ENCODE measurements around the gene ELMO1.

Gene ELMO1

GRCh38 chr7:37097276-37097675, 351.4 kb downstream of the ELMO1 start:
- Histone ChIP-seq H3K4me3 (ENCODE audit: low read depth, low read length) (no peak overlapping the region), H3K9ac (ENCODE audit: low read depth, low read length) (no peak overlapping the region), H3K27ac (ENCODE audit: low read depth, low read length) (no peak overlapping the region), H3K36me3 (ENCODE audit: control insufficient read depth, insufficient read depth, low read length) (no peaks in the 10 kb centered on the region), H3K4me1 (ENCODE audit: control insufficient read depth, insufficient read depth, low read length) (peaks cover 14% of the 10 kb centered on the region), H3K9me3 (ENCODE audit: control insufficient read depth, insufficient read depth, low read length) (no peaks in the 10 kb centered on the region), H3K27me3 (ENCODE audit: control insufficient read depth, insufficient read depth, low read length) (no peaks in the 10 kb centered on the region)

GRCh38 chr7:37096341-37096740, 352.3 kb downstream of the ELMO1 start:
- Histone ChIP-seq H3K27ac (ENCODE audit: low read depth, low read length) (no peak overlapping the region), H3K27me3 (ENCODE audit: control insufficient read depth, insufficient read depth, low read length) (no peaks in the 10 kb centered on the region)

GRCh38 chr7:37095122-37095521, 353.5 kb downstream of the ELMO1 start:
- Histone ChIP-seq H3K9me3 (ENCODE audit: control insufficient read depth, insufficient read depth, low read length) (no peaks in the 10 kb centered on the region), H3K27me3 (ENCODE audit: control insufficient read depth, insufficient read depth, low read length) (no peaks in the 10 kb centered on the region), H3K9ac (ENCODE audit: low read depth, low read length) (no peak overlapping the region), H3K4me1 (ENCODE audit: control insufficient read depth, insufficient read depth, low read length) (peaks cover 14% of the 10 kb centered on the region), H3K36me3 (ENCODE audit: control insufficient read depth, insufficient read depth, low read length) (no peaks in the 10 kb centered on the region), H3K27ac (ENCODE audit: low read depth, low read length) (no peak overlapping the region), H3K4me3 (ENCODE audit: low read depth, low read length) (no peak overlapping the region)

More at GRCh38 chr7:37096341-37096740, 352.3 kb downstream of the ELMO1 start:
- no peaks in the 10 kb centered on the region for H3K9me3 ChIP-seq (ENCODE audit: control insufficient read depth, insufficient read depth, low read length)
- no peak overlapping the region for H3K9ac ChIP-seq (ENCODE audit: low read depth, low read length)
- no peak overlapping the region for H3K4me3 ChIP-seq (ENCODE audit: low read depth, low read length)
- H3K36me3 ChIP-seq (ENCODE audit: control insufficient read depth, insufficient read depth, low read length) = no peaks in the 10 kb centered on the region
- H3K4me1 ChIP-seq (ENCODE audit: control insufficient read depth, insufficient read depth, low read length) = peaks cover 14% of the 10 kb centered on the region

GRCh38 chr7:37093257-37093656, 355.4 kb downstream of the ELMO1 start:
- Histone ChIP-seq H3K36me3 (ENCODE audit: control insufficient read depth, insufficient read depth, low read length) (no peaks in the 10 kb centered on the region), H3K27me3 (ENCODE audit: control insufficient read depth, insufficient read depth, low read length) (no peaks in the 10 kb centered on the region), H3K9me3 (ENCODE audit: control insufficient read depth, insufficient read depth, low read length) (no peaks in the 10 kb centered on the region), H3K9ac (ENCODE audit: low read depth, low read length) (no peak overlapping the region), H3K4me3 (ENCODE audit: low read depth, low read length) (no peak overlapping the region), H3K4me1 (ENCODE audit: control insufficient read depth, insufficient read depth, low read length) (peaks cover 6% of the 10 kb centered on the region), H3K27ac (ENCODE audit: low read depth, low read length) (no peak overlapping the region)

GRCh38 chr7:37092548-37092947, 356.1 kb downstream of the ELMO1 start:
- H3K9ac ChIP-seq (ENCODE audit: low read depth, low read length) = no peak overlapping the region
- H3K4me3 ChIP-seq (ENCODE audit: low read depth, low read length) = no peak overlapping the region
- peaks cover 9% of the 10 kb centered on the region for H3K4me1 ChIP-seq (ENCODE audit: control insufficient read depth, insufficient read depth, low read length)
- H3K9me3 ChIP-seq (ENCODE audit: control insufficient read depth, insufficient read depth, low read length) = no peaks in the 10 kb centered on the region
- H3K27ac ChIP-seq (ENCODE audit: low read depth, low read length) = no peak overlapping the region
- H3K36me3 ChIP-seq (ENCODE audit: control insufficient read depth, insufficient read depth, low read length) = no peaks in the 10 kb centered on the region
- no peaks in the 10 kb centered on the region for H3K27me3 ChIP-seq (ENCODE audit: control insufficient read depth, insufficient read depth, low read length)

- H3K9me3 ChIP-seq (ENCODE audit: control insufficient read depth, insufficient read depth, low read length) = no peaks in the 10 kb centered on the region
- H3K36me3 ChIP-seq (ENCODE audit: control insufficient read depth, insufficient read depth, low read length) = no peaks in the 10 kb centered on the region
- no peak overlapping the region for H3K27ac ChIP-seq (ENCODE audit: low read depth, low read length)
- H3K9ac ChIP-seq (ENCODE audit: low read depth, low read length) = no peak overlapping the region
- no peaks in the 10 kb centered on the region for H3K27me3 ChIP-seq (ENCODE audit: control insufficient read depth, insufficient read depth, low read length)
- H3K4me3 ChIP-seq (ENCODE audit: low read depth, low read length) = no peak overlapping the region
- H3K4me1 ChIP-seq (ENCODE audit: control insufficient read depth, insufficient read depth, low read length) = peaks cover 5% of the 10 kb centered on the region; the same call in 1 of the 2 replicates
These were observed 358.7 kb downstream of the ELMO1 start for GRCh38 chr7:37089972-37090371.

- no peak overlapping the region for H3K9ac ChIP-seq (ENCODE audit: low read depth, low read length)
- H3K27ac ChIP-seq (ENCODE audit: low read depth, low read length) = no peak overlapping the region
- no peaks in the 10 kb centered on the region for H3K9me3 ChIP-seq (ENCODE audit: control insufficient read depth, insufficient read depth, low read length)
- peaks cover 5% of the 10 kb centered on the region; the same call in 1 of the 2 replicates for H3K4me1 ChIP-seq (ENCODE audit: control insufficient read depth, insufficient read depth, low read length)
- H3K36me3 ChIP-seq (ENCODE audit: control insufficient read depth, insufficient read depth, low read length) = no peaks in the 10 kb centered on the region
- H3K27me3 ChIP-seq (ENCODE audit: control insufficient read depth, insufficient read depth, low read length) = no peaks in the 10 kb centered on the region
- H3K4me3 ChIP-seq (ENCODE audit: low read depth, low read length) = no peak overlapping the region
These were observed 363.1 kb downstream of the ELMO1 start for GRCh38 chr7:37085600-37085999.

GRCh38 chr7:37084303-37084702, 364.4 kb downstream of the ELMO1 start:
- no peak overlapping the region for H3K27ac ChIP-seq (ENCODE audit: low read depth, low read length)
- H3K36me3 ChIP-seq (ENCODE audit: control insufficient read depth, insufficient read depth, low read length) = no peaks in the 10 kb centered on the region
- H3K4me1 ChIP-seq (ENCODE audit: control insufficient read depth, insufficient read depth, low read length) = peaks cover 5% of the 10 kb centered on the region; the same call in 1 of the 2 replicates
- no peaks in the 10 kb centered on the region for H3K9me3 ChIP-seq (ENCODE audit: control insufficient read depth, insufficient read depth, low read length)
- H3K27me3 ChIP-seq (ENCODE audit: control insufficient read depth, insufficient read depth, low read length) = no peaks in the 10 kb centered on the region
- H3K4me3 ChIP-seq (ENCODE audit: low read depth, low read length) = no peak overlapping the region
- no peak overlapping the region for H3K9ac ChIP-seq (ENCODE audit: low read depth, low read length)

- Histone ChIP-seq H3K27me3 (ENCODE audit: control insufficient read depth, insufficient read depth, low read length) (no peaks in the 10 kb centered on the region), H3K27ac (ENCODE audit: low read depth, low read length) (no peak overlapping the region), H3K9me3 (ENCODE audit: control insufficient read depth, insufficient read depth, low read length) (no peaks in the 10 kb centered on the region), H3K4me1 (ENCODE audit: control insufficient read depth, insufficient read depth, low read length) (peaks cover 5% of the 10 kb centered on the region; the same call in 1 of the 2 replicates), H3K4me3 (ENCODE audit: low read depth, low read length) (no peak overlapping the region), H3K36me3 (ENCODE audit: control insufficient read depth, insufficient read depth, low read length) (no peaks in the 10 kb centered on the region), H3K9ac (ENCODE audit: low read depth, low read length) (no peak overlapping the region)
These were observed 365.2 kb downstream of the ELMO1 start for GRCh38 chr7:37083311-37084096.

- no peak overlapping the region for H3K27ac ChIP-seq (ENCODE audit: low read depth, low read length)
- no peaks in the 10 kb centered on the region for H3K36me3 ChIP-seq (ENCODE audit: control insufficient read depth, insufficient read depth, low read length)
- H3K9me3 ChIP-seq (ENCODE audit: control insufficient read depth, insufficient read depth, low read length) = no peaks in the 10 kb centered on the region
- no peaks in the 10 kb centered on the region for H3K27me3 ChIP-seq (ENCODE audit: control insufficient read depth, insufficient read depth, low read length)
- no peak overlapping the region for H3K4me3 ChIP-seq (ENCODE audit: low read depth, low read length)
- no peak overlapping the region for H3K9ac ChIP-seq (ENCODE audit: low read depth, low read length)
- H3K4me1 ChIP-seq (ENCODE audit: control insufficient read depth, insufficient read depth, low read length) = no peaks in the 10 kb centered on the region
These were observed 367.2 kb downstream of the ELMO1 start for GRCh38 chr7:37081436-37081835.

GRCh38 chr7:37079420-37079819, 369.2 kb downstream of the ELMO1 start:
- no peak overlapping the region for H3K4me3 ChIP-seq (ENCODE audit: low read depth, low read length)
- no peaks in the 10 kb centered on the region for H3K4me1 ChIP-seq (ENCODE audit: control insufficient read depth, insufficient read depth, low read length)
- H3K27ac ChIP-seq (ENCODE audit: low read depth, low read length) = no peak overlapping the region
- H3K9me3 ChIP-seq (ENCODE audit: control insufficient read depth, insufficient read depth, low read length) = no peaks in the 10 kb centered on the region
- no peak overlapping the region for H3K9ac ChIP-seq (ENCODE audit: low read depth, low read length)
- H3K36me3 ChIP-seq (ENCODE audit: control insufficient read depth, insufficient read depth, low read length) = no peaks in the 10 kb centered on the region
- H3K27me3 ChIP-seq (ENCODE audit: control insufficient read depth, insufficient read depth, low read length) = no peaks in the 10 kb centered on the region

Data from HUES48 (cell line).